ENCODE data around the gene UBAP1L.

The UBAP1L gene

DNA sequence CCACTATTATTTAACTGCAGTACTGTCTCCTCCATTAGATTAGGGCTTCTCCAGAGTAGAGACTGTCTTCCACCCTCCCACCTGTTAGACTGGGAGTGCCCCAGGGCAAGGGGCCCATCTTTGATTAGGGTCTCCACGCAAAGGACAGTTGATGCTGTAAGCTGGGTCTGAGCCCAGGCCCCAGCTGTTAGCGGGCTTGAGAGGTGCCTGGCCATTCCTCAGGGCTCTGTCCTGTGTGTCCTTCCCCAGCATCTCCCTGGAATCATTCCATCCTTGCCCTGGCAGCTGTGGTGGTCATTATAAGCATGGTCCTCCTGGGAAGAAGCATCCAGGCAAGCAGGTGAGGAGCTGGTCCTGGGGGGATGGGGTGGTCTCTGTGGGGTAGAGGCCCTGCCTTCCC, 63.7 kb downstream of the UBAP1L start:
- no peak overlapping the region for H2AFZ ChIP-seq (ENCODE audit: low read depth, low read length, severe bottlenecking)
- no peak for TF ChIP-seq EZH2phosphoT487 (conservative IDR thresholded peaks at IDR 0.05; ENCODE audit: low read length)
- TF ChIP-seq, protein P1, sequence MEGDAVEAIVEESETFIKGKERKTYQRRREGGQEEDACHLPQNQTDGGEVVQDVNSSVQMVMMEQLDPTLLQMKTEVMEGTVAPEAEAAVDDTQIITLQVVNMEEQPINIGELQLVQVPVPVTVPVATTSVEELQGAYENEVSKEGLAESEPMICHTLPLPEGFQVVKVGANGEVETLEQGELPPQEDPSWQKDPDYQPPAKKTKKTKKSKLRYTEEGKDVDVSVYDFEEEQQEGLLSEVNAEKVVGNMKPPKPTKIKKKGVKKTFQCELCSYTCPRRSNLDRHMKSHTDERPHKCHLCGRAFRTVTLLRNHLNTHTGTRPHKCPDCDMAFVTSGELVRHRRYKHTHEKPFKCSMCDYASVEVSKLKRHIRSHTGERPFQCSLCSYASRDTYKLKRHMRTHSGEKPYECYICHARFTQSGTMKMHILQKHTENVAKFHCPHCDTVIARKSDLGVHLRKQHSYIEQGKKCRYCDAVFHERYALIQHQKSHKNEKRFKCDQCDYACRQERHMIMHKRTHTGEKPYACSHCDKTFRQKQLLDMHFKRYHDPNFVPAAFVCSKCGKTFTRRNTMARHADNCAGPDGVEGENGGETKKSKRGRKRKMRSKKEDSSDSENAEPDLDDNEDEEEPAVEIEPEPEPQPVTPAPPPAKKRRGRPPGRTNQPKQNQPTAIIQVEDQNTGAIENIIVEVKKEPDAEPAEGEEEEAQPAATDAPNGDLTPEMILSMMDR (IDR thresholded peaks at IDR 0.05; ENCODE audit: insufficient read depth, low read length, poor library complexity, severe bottlenecking): no peak

DNA sequence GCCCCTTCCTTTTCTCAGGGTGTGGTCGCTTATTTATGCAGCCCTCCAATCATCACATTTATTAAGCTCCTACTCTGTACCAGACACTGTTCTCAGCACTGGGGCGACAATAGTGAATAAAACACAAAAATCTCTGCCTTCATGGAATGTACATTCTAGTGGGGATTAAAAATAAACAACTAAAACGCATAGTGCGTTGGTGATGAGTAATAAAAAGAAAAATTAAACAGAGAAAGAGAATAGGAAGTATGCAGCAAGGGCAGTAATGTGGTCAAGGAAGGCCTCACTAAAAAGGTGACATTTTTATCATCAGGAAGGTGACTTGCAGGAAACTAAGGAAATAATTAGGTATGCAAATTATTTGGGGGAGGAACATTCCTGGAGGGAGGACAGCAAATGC, 64.7 kb downstream of the UBAP1L start:
- Histone ChIP-seq H3F3A (ENCODE audit: insufficient read depth) (no peaks in the 10 kb centered on the region), H4K20me1 (ENCODE audit: low read depth, low read length) (no peaks in the 10 kb centered on the region), H2AFZ (ENCODE audit: low read depth, low read length, severe bottlenecking) (no peak overlapping the region), H3K36me3 (ENCODE audit: low read length) (no peaks in the 10 kb centered on the region), H3K9ac (ENCODE audit: low read length) (no peak overlapping the region), H3K27ac (ENCODE audit: low read depth, low read length) (no peak overlapping the region), H3K27me3 (ENCODE audit: low read length) (no peaks in the 10 kb centered on the region), H3K9me2 (replicated peaks; ENCODE audit: insufficient read depth, low read length) (no peaks in the 10 kb centered on the region), H3K4me3 (ENCODE audit: insufficient read depth, low read length, poor library complexity, severe bottlenecking) (no peak overlapping the region), H3K9me3 (ENCODE audit: insufficient read depth, low read length) (no peaks in the 10 kb centered on the region), H3K79me2 (ENCODE audit: insufficient read depth, low read length) (no peaks in the 10 kb centered on the region), H3K4me2 (ENCODE audit: low read depth, low read length, poor library complexity, severe bottlenecking) (no peak overlapping the region)
- TF ChIP-seq EZH2phosphoT487 (conservative IDR thresholded peaks at IDR 0.05; ENCODE audit: low read length): no peak
- TF ChIP-seq, protein P1 (IDR thresholded peaks at IDR 0.05; ENCODE audit: insufficient read depth, low read length, poor library complexity, severe bottlenecking): no peak

More for the DNA sequence above, 63.7 kb downstream of the UBAP1L start:
- no peaks in the 10 kb centered on the region for H3K9me3 ChIP-seq (ENCODE audit: insufficient read depth, low read length)
- no peak overlapping the region for H3K9ac ChIP-seq (ENCODE audit: low read length)
- no peaks in the 10 kb centered on the region for H3K79me2 ChIP-seq (ENCODE audit: insufficient read depth, low read length)
- H3K27ac ChIP-seq (ENCODE audit: low read depth, low read length): no peak overlapping the region
- no peaks in the 10 kb centered on the region for H3K27me3 ChIP-seq (ENCODE audit: low read length)
- no peaks in the 10 kb centered on the region for H4K20me1 ChIP-seq (ENCODE audit: low read depth, low read length)
- no peaks in the 10 kb centered on the region for H3K9me2 ChIP-seq (replicated peaks; ENCODE audit: insufficient read depth, low read length)
- no peak overlapping the region for H3K4me2 ChIP-seq (ENCODE audit: low read depth, low read length, poor library complexity, severe bottlenecking)
- no peaks in the 10 kb centered on the region for H3F3A ChIP-seq (ENCODE audit: insufficient read depth)
- no peak overlapping the region for H3K4me3 ChIP-seq (ENCODE audit: insufficient read depth, low read length, poor library complexity, severe bottlenecking)
- no peaks in the 10 kb centered on the region for H3K36me3 ChIP-seq (ENCODE audit: low read length)

DNA sequence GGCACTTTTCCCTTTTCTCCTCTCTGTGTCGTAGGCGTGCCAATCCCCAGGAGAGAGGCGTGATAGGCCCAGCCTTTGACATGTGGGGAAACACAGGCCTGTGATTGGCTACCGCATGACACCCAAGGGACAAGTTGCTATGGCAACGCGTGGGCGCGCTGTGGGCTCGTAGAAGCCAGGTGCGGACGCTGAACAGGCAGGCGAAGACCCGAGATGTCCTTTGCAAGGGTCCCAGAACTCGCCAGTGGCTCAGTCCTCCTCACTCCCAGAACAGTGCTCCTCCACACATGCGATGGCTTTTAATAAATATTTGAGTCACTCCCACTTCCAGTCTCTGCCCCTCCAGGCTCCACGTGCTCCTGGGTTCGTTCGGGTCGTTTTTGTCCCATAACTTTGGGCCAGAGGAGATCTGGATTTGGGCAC, 65.6 kb downstream of the UBAP1L start:
- no peak overlapping the region for H3K9ac ChIP-seq (ENCODE audit: low read length)
- no peaks in the 10 kb centered on the region for H3K9me3 ChIP-seq (ENCODE audit: insufficient read depth, low read length)
- H3K79me2 ChIP-seq (ENCODE audit: insufficient read depth, low read length): no peaks in the 10 kb centered on the region
- H3K27ac ChIP-seq (ENCODE audit: low read depth, low read length): no peak overlapping the region
- no peaks in the 10 kb centered on the region for H3F3A ChIP-seq (ENCODE audit: insufficient read depth)
- no peaks in the 10 kb centered on the region for H4K20me1 ChIP-seq (ENCODE audit: low read depth, low read length)
- TF ChIP-seq, protein P1 (IDR thresholded peaks at IDR 0.05; ENCODE audit: insufficient read depth, low read length, poor library complexity, severe bottlenecking): no peak
- TF ChIP-seq EZH2phosphoT487 (conservative IDR thresholded peaks at IDR 0.05; ENCODE audit: low read length): no peak
- H3K27me3 ChIP-seq (ENCODE audit: low read length): no peaks in the 10 kb centered on the region
- H3K9me2 ChIP-seq (replicated peaks; ENCODE audit: insufficient read depth, low read length): no peaks in the 10 kb centered on the region
- H3K36me3 ChIP-seq (ENCODE audit: low read length): no peaks in the 10 kb centered on the region
- peak overlapping the region; percentile 56 for H3K4me2 ChIP-seq (ENCODE audit: low read depth, low read length, poor library complexity, severe bottlenecking)
- H3K4me3 ChIP-seq (ENCODE audit: insufficient read depth, low read length, poor library complexity, severe bottlenecking): no peak overlapping the region
- no peak overlapping the region for H2AFZ ChIP-seq (ENCODE audit: low read depth, low read length, severe bottlenecking)

Data from SU-DHL-6 (cell line).